NCI-H446 treated with DMSO at 0.1 percent for 48 hours (cell line): ENCODE data around the gene TTLL11.

Experiments
- DNase-seq: peaks from one replicate; lab custom pipeline; 2025; lab: John Stamatoyannopoulos, UW

Gene TTLL11

DNA sequence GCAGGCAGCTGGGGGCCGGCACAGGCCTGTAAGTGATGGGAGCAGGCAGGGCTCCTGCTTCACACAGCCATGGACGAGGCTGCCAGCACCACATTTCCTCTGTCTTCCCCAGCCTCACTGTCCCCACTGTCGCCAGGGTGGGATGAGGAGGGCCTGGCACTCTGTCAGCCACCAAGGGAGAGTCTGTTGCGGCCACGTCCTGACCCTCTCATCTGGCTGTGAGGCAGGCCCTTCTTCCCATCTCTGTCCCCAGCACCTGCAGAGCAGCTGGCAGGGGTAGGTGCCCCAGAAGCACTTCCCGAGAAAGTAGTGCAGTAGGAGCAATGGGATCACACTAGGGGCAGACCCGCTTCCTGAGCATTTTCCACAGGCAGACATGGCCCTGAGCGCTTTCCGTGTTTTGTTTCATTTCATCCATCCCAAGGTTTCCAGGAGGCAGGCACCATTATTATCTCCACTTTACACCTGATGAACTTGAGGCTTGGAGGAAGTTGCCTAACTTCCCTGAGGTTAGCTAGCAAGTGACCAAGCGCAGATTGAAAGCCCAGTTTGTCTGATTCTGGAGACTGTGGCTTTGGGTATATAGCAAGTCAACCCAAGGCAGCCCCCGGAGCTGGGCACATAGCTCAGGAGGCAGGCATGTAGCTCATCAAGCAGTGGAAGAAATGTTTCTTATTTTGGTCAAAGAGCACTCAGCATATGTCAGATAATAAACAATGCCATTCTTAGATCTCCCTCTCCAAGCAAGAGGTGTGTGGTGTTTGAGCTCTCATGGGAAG lies 239.3 kb downstream of the TTLL11 start:
- no peak for DNase-seq

DNA sequence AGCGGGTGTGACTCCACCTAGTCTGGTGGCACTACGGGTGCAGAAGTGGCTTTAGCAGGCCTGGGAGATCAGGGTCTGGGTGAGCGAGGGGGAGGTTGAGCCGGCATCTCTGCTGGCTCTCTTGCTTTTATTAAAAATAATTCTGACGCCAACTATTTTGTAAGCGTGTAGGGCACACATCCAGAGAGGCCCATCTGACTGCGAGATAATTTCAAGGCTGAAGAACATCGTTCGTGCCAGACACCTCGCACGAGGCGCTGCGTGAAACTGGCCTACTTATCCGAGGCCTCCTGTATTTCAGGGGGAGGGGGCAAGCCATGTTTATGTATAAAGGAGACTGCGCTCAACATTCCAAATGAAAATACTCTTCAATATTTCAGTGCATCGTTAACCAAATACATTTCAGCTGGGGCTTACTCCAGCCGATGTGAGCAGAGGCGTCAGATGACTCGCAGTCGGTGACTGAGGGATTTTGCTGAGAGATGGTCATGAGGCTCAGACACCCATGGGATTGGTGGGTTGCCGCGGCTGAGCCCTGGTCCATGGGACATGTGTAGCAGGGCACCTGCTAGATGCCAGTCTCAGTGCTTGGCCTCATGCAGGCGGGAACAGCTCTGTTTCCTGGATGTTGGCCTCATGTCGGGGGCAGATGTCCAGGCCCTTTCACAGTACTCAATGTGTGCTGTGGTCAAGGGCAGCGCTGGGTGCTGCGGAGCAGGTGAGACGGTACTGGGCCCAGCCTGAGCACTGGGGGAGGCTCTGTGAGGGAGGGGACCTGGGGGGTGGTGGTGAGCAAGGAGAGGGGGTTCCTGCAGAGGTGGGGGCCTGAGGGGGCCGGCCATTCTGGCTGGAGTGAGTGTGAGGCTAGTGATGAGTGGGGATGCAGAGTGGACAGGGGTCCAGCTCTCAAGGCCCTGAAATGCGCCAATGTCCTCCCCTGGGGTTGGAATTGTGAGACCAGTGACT lies 240.2 kb downstream of the TTLL11 start:
- peak; percentile 44 for DNase-seq

DNA sequence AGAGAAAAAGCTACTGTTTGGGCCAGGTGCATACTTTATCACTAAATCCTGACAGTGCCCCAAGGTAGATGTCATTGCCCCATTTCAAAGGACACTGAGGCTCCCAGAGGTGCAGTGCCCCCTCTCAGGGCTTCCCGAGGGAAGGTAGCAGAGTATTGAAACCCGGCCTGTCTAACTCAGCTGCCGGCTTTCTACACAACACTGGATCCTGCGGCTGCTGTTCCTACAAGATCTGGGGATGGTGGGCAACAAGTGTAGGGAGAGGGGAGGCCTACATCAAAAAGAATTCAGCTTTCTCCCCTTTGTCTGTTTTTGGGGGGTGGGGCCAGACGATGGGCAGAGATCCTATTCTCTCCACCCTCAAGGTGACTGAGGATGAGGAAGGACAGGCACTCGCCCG lies 240.9 kb downstream of the TTLL11 start:
- no peak for DNase-seq

DNA sequence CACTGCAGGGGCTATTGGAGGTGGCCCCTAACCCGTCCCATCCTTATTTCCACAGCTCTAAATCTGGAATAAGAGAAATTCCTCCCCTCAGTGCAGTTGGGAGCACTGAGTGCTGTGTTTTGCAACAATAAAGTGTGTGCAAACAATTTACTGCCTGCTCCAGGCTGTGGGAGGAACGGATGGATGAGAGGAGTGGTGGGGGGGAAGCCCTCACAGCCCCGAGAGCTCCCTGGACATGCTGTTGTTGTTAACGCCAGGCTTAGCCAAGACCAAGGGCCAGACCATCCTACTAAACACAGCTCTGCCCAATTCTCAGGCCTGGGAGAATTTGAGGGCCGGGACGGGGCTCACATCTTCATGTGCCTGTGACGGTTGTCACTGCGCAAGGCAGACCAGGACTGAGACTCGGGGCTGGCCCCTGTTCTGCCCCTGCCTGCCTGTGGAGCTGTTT lies 241.4 kb downstream of the TTLL11 start:
- DNase-seq, result no peak

DNA sequence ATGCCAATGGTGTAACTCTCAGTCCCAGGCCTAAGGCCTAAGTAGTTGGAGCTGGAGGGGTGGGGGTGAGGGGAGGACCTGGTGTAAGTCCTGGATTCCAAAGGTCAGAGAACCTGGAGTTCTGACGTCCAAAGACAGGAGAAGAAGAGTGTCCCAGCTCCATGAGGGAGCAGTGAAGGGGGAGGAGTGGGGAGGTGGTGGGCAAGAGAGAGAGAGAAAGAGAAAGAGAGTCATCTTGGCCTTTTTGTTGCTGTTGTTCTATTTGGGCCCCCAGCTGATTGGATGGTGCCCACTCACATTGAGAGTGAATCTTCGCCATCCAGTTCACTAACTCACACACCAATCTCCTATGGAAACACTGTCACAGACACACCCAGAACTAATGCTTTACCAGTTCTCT lies 242.7 kb downstream of the TTLL11 start:
- no peak for DNase-seq

DNA sequence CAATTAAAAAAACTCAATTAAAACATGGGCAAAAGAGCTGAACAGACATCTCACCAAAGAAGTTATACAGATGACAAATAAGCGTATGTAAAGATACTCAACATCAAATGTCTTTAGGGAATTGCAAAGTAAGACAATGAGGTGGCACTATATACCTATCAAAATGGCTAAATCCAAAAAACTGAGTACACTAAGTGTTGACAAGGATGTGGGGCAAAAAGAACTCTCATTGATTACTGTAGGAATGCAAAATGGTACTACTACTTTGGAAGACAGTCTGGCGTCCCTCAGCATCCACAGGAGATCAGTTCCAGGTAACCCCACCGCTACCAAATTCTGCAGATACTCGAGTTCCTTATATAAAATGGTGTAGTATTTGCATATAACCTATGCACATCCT lies 243.6 kb downstream of the TTLL11 start:
- DNase-seq, result no peak

DNA sequence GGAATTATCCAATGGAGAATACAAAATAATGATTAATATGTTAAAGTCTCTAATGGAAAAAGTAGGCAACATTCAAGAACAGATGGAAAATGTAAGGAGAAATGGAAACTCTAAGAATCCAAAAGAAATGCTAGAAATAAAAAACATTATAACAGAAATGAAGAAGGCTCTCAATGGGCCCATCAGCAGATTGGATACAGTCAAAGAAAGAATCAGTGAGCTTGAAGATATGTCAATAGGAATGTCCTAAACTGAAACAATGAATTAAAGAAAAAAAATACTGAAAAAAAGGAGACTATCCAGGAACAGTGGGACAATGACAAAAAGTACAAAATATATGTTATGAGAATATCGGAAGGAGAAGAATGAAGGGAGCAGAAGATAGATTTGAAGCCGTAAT lies 248.5 kb downstream of the TTLL11 start:
- no peak for DNase-seq

DNA sequence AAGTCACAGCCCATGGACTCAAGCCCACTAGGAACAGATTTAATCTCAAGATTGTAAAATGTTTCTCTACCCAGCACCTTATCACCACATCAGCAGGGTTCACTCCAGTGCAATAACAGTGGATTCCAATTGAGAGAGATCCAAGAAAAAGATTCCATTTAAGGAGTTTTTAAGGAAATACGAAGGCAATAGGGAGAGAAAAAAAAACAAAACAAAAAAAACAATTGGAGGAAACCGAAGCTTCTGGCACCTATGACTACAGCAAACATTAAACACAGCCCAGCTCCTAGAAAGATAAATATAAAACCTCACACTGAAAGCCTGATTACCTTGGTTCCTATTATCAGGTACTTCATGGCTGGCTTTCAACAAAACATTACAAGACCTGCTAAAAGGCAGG lies 249.0 kb downstream of the TTLL11 start:
- no peak for DNase-seq

DNA sequence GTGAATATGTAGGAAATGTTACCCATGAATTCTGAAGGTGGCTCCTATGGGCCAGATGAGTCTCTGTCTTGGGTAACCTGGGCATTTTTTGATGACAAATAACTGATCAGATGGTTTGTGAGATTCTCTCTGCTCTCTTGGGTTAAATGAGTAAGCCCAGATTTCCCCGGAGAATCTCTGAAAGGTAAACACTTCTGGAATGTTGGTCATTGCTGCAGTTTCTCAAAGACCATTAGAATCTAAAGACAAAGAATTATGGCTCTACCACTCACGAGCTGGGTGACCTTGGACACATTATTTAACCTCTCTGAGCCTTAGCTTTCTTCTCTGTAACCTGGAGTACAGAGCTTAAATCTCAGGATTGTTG lies 250.5 kb downstream of the TTLL11 start:
- no peak for DNase-seq

DNA sequence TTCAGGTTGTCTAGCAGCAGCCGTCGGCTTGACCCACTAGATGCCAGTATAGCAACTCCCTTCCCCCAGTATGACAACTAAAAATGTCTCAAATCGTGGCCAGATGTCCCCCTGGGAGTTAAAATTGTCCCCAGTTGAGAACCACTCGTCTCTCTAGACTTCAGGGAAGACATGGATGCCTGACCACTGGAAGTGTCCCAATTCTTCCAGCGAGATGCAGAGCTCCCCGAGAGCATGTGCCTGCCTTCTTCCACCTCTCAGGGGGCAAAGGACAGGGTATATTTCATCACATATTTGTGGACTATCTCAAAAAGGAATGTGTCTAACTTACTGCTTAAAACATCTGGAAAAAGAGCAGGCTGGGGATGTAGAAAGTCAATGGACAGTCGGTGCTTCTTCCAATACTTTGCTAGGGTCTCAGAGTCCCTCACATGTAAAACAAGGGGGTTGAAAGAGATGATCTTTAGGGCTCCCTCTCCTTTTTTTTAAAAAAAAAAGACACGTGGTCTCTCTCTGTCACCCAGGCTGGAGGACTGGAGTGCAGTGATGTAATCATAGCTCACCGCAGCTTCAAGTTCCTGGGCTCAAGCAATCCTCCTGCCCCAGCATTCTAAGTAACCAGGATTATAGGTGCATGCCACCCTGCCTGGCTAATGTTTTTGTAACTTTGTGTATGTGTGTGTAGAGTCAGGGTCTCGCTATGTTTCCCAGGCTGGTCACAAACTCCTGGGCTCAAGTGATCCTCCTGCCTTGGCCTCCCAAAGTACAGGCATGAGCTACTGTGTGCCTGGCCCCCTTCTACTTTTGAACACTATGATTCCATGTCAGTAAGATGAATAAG lies 251.1 kb downstream of the TTLL11 start:
- no peak for DNase-seq

DNA sequence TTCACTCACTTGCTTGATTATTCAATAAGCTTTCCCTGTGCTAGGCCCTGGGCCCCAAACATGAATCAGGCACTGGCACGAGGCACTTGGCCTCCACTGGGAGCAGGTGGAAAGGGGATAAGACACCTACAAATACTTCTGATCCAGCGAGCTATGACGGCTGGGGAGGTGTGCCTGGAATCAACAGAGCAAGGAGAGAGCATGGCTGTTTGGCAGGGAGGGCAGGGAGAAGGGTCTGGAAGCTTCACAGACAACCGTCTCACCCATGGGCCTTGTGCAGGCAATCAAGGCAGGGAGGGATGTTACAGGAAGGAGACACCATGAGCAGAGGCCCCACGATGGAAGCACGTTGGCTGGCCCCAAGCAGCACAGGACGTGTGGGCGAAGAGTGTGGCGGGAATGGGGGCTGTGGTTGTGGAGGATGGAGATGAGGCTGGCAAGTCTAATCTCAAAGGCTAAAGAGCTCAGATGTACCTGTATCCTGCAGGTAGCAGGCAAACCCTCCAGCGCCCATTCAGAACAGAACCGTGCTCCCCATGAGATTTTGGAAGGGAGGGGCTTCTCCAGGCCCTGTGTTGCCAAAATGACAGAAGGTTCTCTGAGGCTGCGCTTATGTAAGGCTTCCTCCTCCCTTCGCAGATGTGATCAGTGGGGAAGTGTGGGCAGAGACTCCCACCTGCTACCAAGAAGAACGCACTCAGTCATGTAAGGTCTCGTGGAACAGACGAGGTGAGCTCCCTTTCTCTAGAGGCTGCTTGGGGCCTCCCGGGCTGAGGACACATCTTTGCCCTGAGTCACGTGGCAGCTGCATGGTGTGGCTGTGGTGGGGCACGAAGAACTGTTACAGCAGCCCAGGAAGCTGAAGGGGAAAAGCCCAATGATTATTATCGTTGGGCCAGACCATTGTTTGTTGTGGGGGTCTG lies 252.0 kb downstream of the TTLL11 start:
- DNase-seq, result no peak

DNA sequence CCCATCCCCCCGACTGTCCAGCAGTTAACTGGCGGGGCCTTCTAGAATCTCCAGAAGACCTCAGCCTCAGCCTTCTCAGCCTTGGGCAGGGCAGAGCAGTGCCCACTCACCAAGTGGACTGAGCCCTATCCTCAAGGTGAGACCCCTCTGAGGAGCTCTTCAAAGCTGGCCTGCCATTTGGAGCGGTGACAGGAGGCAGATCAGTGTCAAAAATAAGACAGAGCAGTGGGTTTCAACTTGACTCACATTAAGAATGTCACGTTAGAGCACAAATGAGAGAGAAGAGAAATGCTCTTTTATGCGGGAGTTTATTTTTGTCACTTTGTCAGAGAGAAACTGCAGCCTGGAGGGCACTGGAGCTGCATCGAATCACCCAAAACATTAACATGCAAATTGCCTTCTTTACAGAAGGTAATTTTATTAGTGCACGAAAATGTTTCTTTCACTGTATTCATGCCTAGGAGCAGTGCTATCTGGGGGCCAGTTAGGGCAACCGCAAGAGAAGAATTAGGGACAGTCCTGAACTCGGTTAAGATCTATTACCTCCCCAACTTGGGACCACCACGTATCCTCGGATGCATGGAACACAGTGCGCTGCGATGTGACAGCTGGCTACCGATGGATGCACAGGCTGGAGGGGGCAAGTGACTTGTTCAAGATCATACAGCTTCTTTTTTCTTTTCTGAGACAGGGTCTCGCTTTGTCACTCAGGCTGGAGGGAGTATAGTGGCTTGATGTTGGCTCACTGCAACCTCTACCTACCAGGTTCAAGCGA lies 253.2 kb downstream of the TTLL11 start:
- DNase-seq, result no peak

DNA sequence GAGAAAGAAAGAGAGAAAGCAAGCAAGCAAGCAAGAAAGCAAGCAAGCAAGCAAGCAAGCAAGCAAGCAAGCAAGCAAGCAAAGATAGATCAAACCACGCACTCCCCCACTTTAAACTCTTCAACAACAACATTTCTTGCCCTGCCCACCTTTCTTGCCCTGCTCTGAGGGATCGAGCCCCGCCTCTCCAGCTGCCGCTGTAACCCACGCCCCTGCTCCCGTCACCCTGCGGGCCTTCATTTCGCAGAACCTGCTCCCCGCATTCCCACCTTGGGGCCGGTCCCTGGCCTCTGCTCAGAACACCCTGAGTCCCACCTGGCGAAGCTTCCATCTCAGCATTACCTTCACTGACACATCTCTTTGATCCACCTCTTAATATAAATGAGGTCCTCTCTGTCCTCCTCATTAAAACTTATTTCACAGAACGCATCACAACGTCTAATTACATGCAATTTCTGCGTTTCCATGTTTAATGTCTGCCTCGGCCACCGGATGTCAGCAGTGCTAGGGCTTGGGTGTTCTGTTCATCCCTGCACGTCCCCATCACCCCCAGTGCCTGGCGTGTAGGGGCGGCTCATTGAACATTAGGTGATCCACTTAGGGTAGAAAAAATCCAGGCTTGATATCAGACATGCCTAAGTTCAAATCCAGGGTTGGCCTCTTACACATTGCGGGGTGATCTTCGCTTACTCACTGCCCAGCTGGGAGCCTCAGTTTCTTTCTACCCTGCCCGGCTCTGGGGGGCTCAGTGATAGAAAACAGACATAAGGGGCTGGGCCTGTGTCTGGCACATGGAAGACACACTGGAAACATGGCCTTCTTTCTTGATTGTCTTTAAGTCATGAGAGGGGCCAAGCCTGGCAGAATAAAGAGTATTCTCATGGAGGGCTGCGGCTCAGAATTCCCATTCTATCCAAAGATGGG lies 254.1 kb downstream of the TTLL11 start:
- DNase-seq, result no peak

DNA sequence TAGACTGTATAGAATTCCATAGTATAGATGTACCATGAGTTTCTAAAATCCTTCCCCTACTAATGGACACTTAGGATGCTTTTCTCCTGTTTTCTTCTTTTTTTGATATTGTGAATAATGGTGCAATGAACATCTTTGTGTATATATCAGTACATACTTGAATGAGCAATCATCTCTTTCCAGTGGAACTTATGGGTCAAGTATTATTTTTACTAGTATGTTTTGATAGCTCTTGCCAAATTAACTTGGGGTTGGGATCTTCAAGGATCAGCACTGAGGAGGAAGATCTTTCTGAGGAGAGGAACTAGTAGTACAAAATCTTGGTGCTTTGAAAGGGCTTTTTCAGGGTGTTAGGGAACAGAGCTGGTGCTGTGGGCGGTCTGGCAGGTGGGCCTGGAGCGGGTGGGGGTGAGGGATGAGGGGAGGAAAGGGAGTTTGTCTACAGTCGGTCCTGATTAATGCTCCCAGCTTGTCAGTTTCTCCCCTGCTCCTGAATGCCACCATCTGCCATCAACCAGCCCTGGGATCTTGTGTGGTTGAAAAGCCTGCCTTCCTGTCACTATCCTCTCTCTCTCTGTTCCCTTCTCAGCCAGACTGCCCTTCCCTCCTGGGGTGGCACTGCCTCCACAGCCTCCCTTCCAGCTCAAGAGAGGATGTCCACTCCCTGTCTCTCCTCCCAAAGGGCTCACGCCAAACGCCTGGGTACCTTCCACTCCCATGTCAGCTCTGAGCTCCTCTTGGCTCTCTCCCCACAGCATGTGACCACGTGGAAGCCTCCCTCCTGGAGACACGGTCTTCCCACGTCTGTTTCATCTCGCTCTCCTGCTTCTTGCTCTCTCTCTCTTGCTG lies 255.8 kb downstream of the TTLL11 start:
- DNase-seq, result no peak

DNA sequence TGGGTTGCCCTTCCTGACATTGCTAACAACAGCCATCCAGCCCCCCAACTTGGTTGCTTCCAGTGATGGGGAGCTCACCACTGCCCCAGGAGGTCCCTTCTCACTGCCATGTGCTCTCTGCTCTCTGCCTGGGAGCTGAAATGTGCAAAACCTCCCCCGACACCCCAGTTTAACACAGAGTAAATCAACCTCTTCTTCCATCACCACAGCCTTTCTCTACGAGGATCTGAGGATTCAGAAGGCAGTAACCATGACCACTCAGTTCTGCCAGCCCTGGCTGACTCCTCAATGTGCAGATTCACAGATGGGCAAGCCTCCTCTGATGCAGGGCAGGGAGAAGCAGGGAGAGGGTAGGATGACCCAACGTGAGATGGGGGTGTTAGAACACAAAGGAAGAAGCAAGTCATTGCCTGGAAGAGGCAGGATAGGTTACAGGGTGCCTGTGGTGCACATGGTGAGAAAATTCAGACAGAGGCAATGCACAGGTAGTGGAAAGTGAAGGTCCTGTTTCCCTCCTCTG lies 256.7 kb downstream of the TTLL11 start:
- DNase-seq, result no peak

DNA sequence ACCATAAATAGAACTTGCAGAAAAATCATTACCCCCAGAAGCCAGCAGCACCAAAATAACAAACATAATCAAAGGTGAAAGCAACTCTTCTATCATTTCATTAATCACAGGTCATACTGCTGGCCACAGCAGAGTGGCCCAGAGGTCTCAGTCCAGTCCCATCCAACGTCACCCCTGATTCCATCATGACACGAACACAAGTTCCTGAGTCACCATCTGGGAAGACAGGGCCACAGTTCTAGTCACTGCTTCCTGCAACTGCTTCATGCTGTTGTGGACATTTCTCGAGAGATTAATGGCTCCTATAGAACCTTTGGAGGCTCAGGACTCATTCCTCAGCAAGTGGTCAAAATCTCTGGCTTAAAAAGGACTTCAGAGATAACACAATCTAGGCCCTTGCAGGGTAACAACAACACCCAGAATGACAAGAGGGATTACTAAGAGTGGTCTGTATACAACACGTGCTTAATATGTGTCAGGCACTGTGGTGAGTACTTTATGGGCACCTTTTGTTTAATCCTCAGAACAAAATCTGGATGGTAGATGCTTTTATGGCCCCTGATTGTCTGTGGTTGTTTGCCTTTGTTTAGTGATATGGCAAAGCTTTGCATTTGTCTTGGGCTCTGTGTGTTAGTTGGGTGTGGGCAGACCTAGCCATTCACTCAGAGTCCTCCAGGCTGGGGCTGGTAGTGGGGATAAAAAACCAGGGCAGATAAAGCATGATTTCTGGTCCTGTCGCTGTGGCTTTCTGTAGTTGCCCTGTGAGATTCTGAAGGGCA lies 257.3 kb downstream of the TTLL11 start:
- no peak for DNase-seq

DNA sequence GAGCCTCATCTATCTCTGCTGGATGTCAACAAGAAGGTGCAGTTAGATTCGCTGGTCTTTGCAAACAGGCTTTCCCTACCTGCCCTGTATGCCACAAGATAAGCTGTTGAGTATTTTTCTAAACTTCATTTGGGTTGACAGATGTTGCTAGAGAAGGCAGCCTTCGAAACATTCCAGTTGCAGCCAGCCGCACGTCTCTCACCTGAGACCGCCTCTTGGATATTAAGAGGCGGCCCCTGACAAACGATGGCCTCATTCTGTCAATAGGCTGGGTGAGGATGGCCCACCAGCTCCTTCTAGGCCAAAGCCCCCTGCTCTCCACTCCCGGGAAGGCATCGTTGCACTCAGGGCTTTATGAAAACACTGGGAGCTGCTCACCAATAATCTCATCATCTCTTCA lies 260.0 kb downstream of the TTLL11 start:
- no peak for DNase-seq
